ENCODE results near the gene RAP1GAP2. TPM values are rescaled to one million over a fixed set of nuclear protein-coding genes. Genes with fewer than 3 reads are reported as not detected.

Gene RAP1GAP2
- total and polyA plus RNA-seq, 7 donors, result 0.25 to 2.0 (median 0.84) TPM

GRCh38 chr17:2952174-2952845 is 156.1 kb downstream of the RAP1GAP2 start:
- 73 to 75% (median 74%) methylated on average over 8 of the region's 8 CpGs for WGBS, 3 donors
- H3K4me1 ChIP-seq, result no peaks in the 10 kb centered on the region
- H3K4me3 ChIP-seq, result no peak overlapping the region
- no peaks in the 10 kb centered on the region for H3K36me3 ChIP-seq (ENCODE audit: insufficient read depth in 1 of 2, low read depth in 1 of 2)
- TF ChIP-seq, protein P1, sequence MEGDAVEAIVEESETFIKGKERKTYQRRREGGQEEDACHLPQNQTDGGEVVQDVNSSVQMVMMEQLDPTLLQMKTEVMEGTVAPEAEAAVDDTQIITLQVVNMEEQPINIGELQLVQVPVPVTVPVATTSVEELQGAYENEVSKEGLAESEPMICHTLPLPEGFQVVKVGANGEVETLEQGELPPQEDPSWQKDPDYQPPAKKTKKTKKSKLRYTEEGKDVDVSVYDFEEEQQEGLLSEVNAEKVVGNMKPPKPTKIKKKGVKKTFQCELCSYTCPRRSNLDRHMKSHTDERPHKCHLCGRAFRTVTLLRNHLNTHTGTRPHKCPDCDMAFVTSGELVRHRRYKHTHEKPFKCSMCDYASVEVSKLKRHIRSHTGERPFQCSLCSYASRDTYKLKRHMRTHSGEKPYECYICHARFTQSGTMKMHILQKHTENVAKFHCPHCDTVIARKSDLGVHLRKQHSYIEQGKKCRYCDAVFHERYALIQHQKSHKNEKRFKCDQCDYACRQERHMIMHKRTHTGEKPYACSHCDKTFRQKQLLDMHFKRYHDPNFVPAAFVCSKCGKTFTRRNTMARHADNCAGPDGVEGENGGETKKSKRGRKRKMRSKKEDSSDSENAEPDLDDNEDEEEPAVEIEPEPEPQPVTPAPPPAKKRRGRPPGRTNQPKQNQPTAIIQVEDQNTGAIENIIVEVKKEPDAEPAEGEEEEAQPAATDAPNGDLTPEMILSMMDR (IDR thresholded peaks at IDR 0.05), result no peak
- H3K27me3 ChIP-seq (ENCODE audit: insufficient read depth in 3 of 3, low read length in 2 of 3), result peaks cover 0 to 3% (median 0%) of the 10 kb centered on the region in 3 donors
- H3K27ac ChIP-seq, result no peak overlapping the region
- no peak for DNase-seq
- no peaks in the 10 kb centered on the region for H3K9me3 ChIP-seq
- ATAC-seq, result no peak
- intact Hi-C loops (cut with DNase I), result no loop called here

DNA sequence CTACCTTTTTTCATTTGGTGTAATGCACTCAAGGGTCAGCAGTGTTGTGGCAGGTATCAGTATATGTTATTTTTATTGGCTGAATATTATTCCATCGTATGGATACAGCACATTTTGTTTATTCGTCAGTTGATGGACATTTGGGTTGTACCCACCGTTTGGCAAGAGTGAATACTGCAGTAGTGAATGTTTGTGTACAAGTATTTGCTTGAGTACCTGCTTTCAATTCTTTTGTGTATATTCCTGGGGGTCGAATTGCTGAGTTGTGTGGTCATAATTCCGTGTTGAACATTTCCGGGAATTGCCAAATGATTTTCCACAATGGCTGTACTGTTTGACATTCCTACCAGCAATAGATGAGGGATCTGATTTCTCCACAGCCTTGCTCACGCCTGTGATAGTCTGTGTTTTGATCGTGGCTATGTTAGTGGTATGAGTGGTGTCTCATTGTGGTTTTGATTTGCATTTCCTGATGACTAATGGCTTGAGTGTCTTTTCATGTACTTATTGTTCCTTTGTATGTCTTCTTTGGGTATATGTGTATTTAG is 158.7 kb downstream of the RAP1GAP2 start:
- H3K27ac ChIP-seq, result no peak overlapping the region
- no peaks in the 10 kb centered on the region for H3K36me3 ChIP-seq (ENCODE audit: insufficient read depth in 1 of 2, low read depth in 1 of 2)
- no peak overlapping the region for H3K4me3 ChIP-seq
- no peaks in the 10 kb centered on the region for H3K4me1 ChIP-seq
- intact Hi-C loops (cut with DNase I), result no loop called here
- ATAC-seq (peak in 1 of 4 donors; percentile 48), DNase-seq (no peak)
- TF ChIP-seq, protein P1 (IDR thresholded peaks at IDR 0.05), result no peak
- H3K9me3 ChIP-seq, result no peaks in the 10 kb centered on the region
- peaks cover 0 to 3% (median 0%) of the 10 kb centered on the region in 3 donors for H3K27me3 ChIP-seq (ENCODE audit: insufficient read depth in 3 of 3, low read length in 2 of 3)
- WGBS, 3 donors, result 51 to 61% (median 57%) methylated on average over 8 of the region's 8 CpGs

DNA sequence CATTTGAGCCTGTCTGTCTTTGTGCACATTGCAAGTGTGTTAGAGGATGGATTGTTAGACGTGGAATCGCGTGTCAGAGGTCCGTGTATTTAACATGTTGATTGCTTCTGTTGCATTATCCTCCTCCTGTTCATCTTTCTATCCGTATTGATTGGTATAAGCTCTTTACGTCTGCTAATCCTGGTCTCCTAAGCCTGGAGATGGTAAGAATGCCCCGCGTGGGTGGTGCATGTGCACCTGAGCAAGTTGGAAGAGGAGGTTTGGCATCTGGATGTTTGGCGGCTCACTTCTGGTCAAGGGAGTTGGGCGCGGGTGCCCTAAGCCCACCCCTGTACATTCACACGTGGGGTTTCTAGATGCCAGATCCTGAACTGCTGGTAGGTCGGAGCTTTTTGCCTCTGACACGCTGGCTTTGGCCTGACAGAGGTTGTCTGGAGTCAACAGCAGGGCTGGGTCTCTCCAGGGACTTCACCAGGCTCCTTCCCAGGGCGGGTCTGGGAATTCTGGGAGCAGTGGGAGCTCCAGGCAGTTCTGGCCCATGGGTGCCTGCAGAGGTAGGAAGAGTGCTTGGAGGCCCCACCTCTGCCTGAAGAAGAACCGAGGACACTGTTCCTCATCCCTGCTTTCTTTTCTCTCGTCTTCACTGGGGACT is 159.8 kb downstream of the RAP1GAP2 start:
- no peak overlapping the region for H3K4me3 ChIP-seq
- H3K9me3 ChIP-seq, result no peaks in the 10 kb centered on the region
- intact Hi-C loops (cut with DNase I), result no loop called here
- ATAC-seq (no peak), DNase-seq (no peak)
- H3K36me3 ChIP-seq (ENCODE audit: insufficient read depth in 1 of 2, low read depth in 1 of 2), result no peaks in the 10 kb centered on the region
- no peaks in the 10 kb centered on the region for H3K4me1 ChIP-seq
- 84 to 86% (median 84%) methylated on average over 17 of the region's 17 CpGs for WGBS, 3 donors
- no peak overlapping the region for H3K27ac ChIP-seq
- H3K27me3 ChIP-seq (ENCODE audit: insufficient read depth in 3 of 3, low read length in 2 of 3), result no peaks in the 10 kb centered on the region
- TF ChIP-seq, protein P1 (IDR thresholded peaks at IDR 0.05), result no peak

DNA sequence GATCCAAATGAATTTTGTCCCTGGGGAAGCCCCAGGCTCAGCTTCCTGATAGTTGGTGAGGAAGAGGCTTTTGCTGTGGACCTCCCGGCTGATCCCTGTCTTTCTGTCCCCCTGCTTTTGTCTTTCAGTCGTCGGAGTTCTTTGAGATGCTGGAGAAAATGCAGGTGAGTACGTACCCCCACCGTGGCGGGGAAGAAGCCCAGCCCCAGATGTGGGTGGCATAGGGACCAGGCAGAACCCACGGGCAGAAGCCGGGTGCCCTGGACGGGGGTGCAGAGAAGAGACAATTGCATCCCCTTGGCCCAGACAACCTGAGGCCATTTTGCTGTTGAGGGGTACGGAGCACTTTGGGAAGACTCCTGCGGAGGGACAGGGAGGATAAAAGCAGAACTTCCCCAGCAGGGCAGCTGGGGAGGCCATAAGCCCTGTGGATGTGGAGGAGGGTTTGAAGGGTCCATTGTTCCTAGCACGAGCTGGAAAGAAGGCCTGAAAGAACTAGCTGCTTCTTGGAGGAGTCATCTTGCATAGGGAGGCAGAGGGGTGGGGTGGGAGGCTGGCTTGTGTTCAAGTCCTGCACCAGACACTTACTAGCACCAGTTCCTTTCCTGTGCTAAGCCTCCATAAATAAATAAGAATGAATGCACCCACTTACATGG is 161.5 kb downstream of the RAP1GAP2 start:
- DNase-seq (no peak), ATAC-seq (no peak)
- Histone ChIP-seq H3K27ac (no peak overlapping the region), H3K4me3 (no peak overlapping the region), H3K9me3 (no peaks in the 10 kb centered on the region), H3K27me3 (ENCODE audit: insufficient read depth in 3 of 3, low read length in 2 of 3) (no peaks in the 10 kb centered on the region), H3K36me3 (ENCODE audit: insufficient read depth in 1 of 2, low read depth in 1 of 2) (no peaks in the 10 kb centered on the region), H3K4me1 (no peaks in the 10 kb centered on the region)
- WGBS, 3 donors, result 90 to 94% (median 91%) methylated on average over 12 of the region's 12 CpGs
- TF ChIP-seq, protein P1 (IDR thresholded peaks at IDR 0.05), result no peak
- intact Hi-C loops (cut with DNase I), result no loop called here

Measured in psoas muscle (tissue), 8 donors.